ENCODE data around the gene LRP1B. TPM values are rescaled to one million over a fixed set of nuclear protein-coding genes. Genes with fewer than 3 reads are reported as not detected.
"Not testable (repeated sequence)": the region's sequence is repeated elsewhere in the genome, so short reads cannot be mapped to it uniquely, and the experiment has no call there.

The LRP1B gene
- total RNA-seq, 2 donors from 2014 or later: 0.91 to 1.2 TPM

DNA sequence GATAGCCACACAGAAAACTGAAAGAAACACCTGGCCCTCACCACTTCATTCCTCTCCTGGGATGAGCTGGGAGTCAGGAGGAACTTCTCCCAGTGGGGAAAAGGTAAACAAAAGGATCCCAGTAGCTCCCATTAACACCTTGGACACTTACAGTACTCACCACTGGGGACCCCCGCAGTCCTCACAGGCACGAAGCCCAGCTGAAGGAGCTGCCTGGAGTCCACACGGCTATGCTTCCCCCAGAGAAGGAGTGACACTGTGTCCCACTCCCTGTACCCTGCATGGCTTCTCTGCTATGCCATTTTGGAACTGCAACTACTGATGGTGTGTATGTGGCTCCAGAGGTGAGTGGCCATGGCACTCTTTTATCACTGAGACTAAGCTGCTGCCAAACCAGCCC, 1565.1 kb downstream of the LRP1B start:
- WGBS: 67% methylated on average over 3 of the region's 3 CpGs

GRCh38 chr2:140555701-140556100, 1575.1 kb downstream of the LRP1B start:
- TF ChIP-seq, protein P1, sequence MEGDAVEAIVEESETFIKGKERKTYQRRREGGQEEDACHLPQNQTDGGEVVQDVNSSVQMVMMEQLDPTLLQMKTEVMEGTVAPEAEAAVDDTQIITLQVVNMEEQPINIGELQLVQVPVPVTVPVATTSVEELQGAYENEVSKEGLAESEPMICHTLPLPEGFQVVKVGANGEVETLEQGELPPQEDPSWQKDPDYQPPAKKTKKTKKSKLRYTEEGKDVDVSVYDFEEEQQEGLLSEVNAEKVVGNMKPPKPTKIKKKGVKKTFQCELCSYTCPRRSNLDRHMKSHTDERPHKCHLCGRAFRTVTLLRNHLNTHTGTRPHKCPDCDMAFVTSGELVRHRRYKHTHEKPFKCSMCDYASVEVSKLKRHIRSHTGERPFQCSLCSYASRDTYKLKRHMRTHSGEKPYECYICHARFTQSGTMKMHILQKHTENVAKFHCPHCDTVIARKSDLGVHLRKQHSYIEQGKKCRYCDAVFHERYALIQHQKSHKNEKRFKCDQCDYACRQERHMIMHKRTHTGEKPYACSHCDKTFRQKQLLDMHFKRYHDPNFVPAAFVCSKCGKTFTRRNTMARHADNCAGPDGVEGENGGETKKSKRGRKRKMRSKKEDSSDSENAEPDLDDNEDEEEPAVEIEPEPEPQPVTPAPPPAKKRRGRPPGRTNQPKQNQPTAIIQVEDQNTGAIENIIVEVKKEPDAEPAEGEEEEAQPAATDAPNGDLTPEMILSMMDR (IDR thresholded peaks at IDR 0.05): no peak
- TF ChIP-seq POLR2A (IDR thresholded peaks at IDR 0.05) (no peak), POLR2AphosphoS5 (IDR thresholded peaks at IDR 0.05) (no peak)

More for the DNA sequence above, 1565.1 kb downstream of the LRP1B start:
- Histone ChIP-seq H3K4me3 (no peak overlapping the region), H3K4me1 (replicated peaks) (no peaks in the 10 kb centered on the region), H3K36me3 (no peaks in the 10 kb centered on the region), H3K27ac (no peak overlapping the region), H3K27me3 (replicated peaks; ENCODE audit: insufficient read depth) (no peaks in the 10 kb centered on the region), H3K9me3 (no peaks in the 10 kb centered on the region)
- no peak for TF ChIP-seq POLR2AphosphoS5 (IDR thresholded peaks at IDR 0.05)
- no peak for TF ChIP-seq POLR2A (IDR thresholded peaks at IDR 0.05)
- TF ChIP-seq, protein P1 (IDR thresholded peaks at IDR 0.05): no peak
- DNase-seq (ENCODE audit: low spot score): no peak
- intact Hi-C loops (cut with DNase I): no loop called here

DNA sequence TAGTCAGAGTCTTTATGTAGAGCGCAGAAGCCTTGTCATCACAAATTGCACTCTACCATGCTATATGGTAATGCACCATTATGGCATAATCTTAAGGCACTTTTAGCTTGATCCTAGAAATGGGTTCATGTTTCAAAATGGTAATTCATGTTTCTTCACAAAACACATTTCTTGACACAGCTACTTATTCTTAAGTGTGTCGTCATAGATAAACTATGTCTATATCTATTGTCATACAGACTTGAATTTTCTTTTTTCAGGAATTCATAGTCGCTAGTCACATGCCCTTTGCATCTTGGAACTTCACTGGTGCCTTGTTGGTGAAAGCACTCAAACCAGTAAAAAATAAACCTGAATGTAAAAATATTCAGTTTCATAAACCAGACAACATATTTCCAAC, 1578.2 kb downstream of the LRP1B start:
- no peak for TF ChIP-seq POLR2A (IDR thresholded peaks at IDR 0.05)
- no peak for TF ChIP-seq POLR2AphosphoS5 (IDR thresholded peaks at IDR 0.05)
- TF ChIP-seq, protein P1 (IDR thresholded peaks at IDR 0.05): no peak

More at GRCh38 chr2:140555701-140556100, 1575.1 kb downstream of the LRP1B start:
- Histone ChIP-seq H3K27ac (no peak overlapping the region), H3K4me1 (replicated peaks) (no peaks in the 10 kb centered on the region), H3K4me3 (no peak overlapping the region), H3K36me3 (no peaks in the 10 kb centered on the region), H3K27me3 (replicated peaks; ENCODE audit: insufficient read depth) (no peaks in the 10 kb centered on the region), H3K9me3 (no peaks in the 10 kb centered on the region)
- intact Hi-C loops (cut with DNase I): no loop called here
- no peak for DNase-seq (ENCODE audit: low spot score)
- WGBS: 73% methylated on average over 2 of the region's 2 CpGs

DNA sequence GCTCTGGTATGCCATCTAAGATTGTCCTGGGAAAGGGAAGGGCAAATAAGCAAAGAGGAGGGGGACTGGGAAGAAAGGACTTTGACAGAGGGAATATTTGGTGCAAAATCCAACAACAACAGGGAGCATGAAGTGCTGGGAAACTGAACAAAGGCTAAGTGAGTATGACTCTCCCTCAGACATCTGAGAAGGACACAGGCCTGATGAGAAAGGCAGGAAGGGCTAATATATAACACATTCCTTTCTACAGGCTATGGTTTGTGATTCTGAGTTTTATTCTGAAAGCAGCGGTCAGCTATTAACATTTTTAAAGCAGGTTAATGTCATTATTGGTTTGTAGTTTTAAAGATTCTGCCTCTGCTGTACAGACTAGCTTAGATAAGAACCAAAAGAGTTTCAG, 1579.5 kb downstream of the LRP1B start:
- TF ChIP-seq POLR2A (IDR thresholded peaks at IDR 0.05) (no peak), POLR2AphosphoS5 (IDR thresholded peaks at IDR 0.05) (no peak)
- TF ChIP-seq, protein P1 (IDR thresholded peaks at IDR 0.05): no peak
- Histone ChIP-seq H3K36me3 (no peaks in the 10 kb centered on the region), H3K27ac (no peak overlapping the region), H3K4me1 (replicated peaks) (no peaks in the 10 kb centered on the region), H3K4me3 (no peak overlapping the region), H3K27me3 (replicated peaks; ENCODE audit: insufficient read depth) (no peaks in the 10 kb centered on the region), H3K9me3 (no peaks in the 10 kb centered on the region)
- no peak for DNase-seq (ENCODE audit: low spot score)
- WGBS: 90% methylated on average over 1 of the region's 1 CpG
- intact Hi-C loops (cut with DNase I): no loop called here

More for the DNA sequence above, 1578.2 kb downstream of the LRP1B start:
- intact Hi-C loops (cut with DNase I): no loop called here
- Histone ChIP-seq H3K4me3 (no peak overlapping the region), H3K9me3 (no peaks in the 10 kb centered on the region), H3K36me3 (no peaks in the 10 kb centered on the region), H3K27me3 (replicated peaks; ENCODE audit: insufficient read depth) (no peaks in the 10 kb centered on the region), H3K4me1 (replicated peaks) (no peaks in the 10 kb centered on the region), H3K27ac (no peak overlapping the region)
- DNase-seq (ENCODE audit: low spot score): no peak
- 95% methylated on average over 3 of the region's 3 CpGs for WGBS

- Histone ChIP-seq H3K27ac (no peak overlapping the region), H3K4me3 (no peak overlapping the region), H3K4me1 (replicated peaks) (no peaks in the 10 kb centered on the region), H3K27me3 (replicated peaks; ENCODE audit: insufficient read depth) (no peaks in the 10 kb centered on the region), H3K36me3 (no peaks in the 10 kb centered on the region), H3K9me3 (no peaks in the 10 kb centered on the region)
- intact Hi-C loops (cut with DNase I): no loop called here
- 95% methylated on average over 2 of the region's 2 CpGs for WGBS
- TF ChIP-seq POLR2AphosphoS5 (IDR thresholded peaks at IDR 0.05): no peak
- no peak for DNase-seq (ENCODE audit: low spot score)
These were observed 1580.0 kb downstream of the LRP1B start for GRCh38 chr2:140550821-140551220.

- H3K4me1 ChIP-seq (replicated peaks); H3K9me3 ChIP-seq; DNase-seq (ENCODE audit: low spot score); H3K27me3 ChIP-seq (replicated peaks; ENCODE audit: insufficient read depth); H3K4me3 ChIP-seq; H3K27ac ChIP-seq; H3K36me3 ChIP-seq; intact Hi-C loops (cut with DNase I): not testable (repeated sequence)
- WGBS: 42% methylated on average over 2 of the region's 2 CpGs
These were observed 1586.0 kb downstream of the LRP1B start for GRCh38 chr2:140544769-140545168.
